Body of pancreas (tissue), 4 donors: Measurements from ENCODE around the gene PTPRN2. TPM values are rescaled to one million over a fixed set of nuclear protein-coding genes. Genes with fewer than 3 reads are reported as not detected.

ENCODE experiments used
- ATAC-seq: fragments of 150-250 bp; one replicate; pipeline ENCODE4 v1.9.1; 2016
- DNase-seq, 4 donors: peaks; one replicate each; pipeline ENCODE4 v3.0.0-alpha.2; 2019
- H3K27ac ChIP-seq, 4 donors: fragments of 200-600 bp; sonication (generic); 1 replicate in 3 of 4; 2 replicates in 1 of 4; pipeline versions ENCODE4 v1.5.1 to v1.6.1; 2016 to 2019; ENCODE audit warnings: mild to moderate bottlenecking in 1 of 4, mixed read lengths in 1 of 4, moderate library complexity in 1 of 4
- H3K27me3 ChIP-seq, 2 donors: fragments of 200-600 bp; sonication (generic); one replicate each; pipeline ENCODE4 v1.6.0; 2016; ENCODE audit warnings: mild to moderate bottlenecking in 1 of 2
- H3K36me3 ChIP-seq, 2 donors: fragments of 200-600 bp; sonication (generic); replicated peaks in 1 of 2; 2 replicates each; pipeline ENCODE4 v1.5.1; 2016; ENCODE audit warnings: low read depth in 2 of 2; ENCODE audit not compliant: insufficient read depth in 1 of 2
- H3K4me1 ChIP-seq: fragments of 200-600 bp; sonication (generic); one replicate; pipeline ENCODE4 v1.6.0; 2016
- H3K4me3 ChIP-seq, 2 donors: fragments of 200-600 bp; sonication (generic); 1 replicate in 1 of 2; 2 replicates in 1 of 2; pipeline ENCODE4 v1.5.1; 2016 to 2019
- H3K9me3 ChIP-seq, 3 donors: fragments of 200-600 bp; sonication (generic); 1 replicate in 2 of 3; 2 replicates in 1 of 3; pipeline ENCODE4 v1.5.1; 2016
- CTCF ChIP-seq, 7 experiments: fragments of 450-650 bp in 4 of 7; fragments of 200-600 bp in 3 of 7; sonication (generic) in 3 of 7; IDR thresholded peaks; one replicate each; pipeline ENCODE4 v1.5.1; 2016 to 2019; ENCODE audit warnings: antibody characterized with exemption in 7 of 7
- POLR2A ChIP-seq, 3 donors: fragments of 450-650 bp; IDR thresholded peaks; one replicate each; pipeline ENCODE4 v1.6.1; 2016; ENCODE audit warnings: antibody characterized with exemption in 3 of 3, mild to moderate bottlenecking in 2 of 3
- WGBS, 2 donors: methylation state at CpG; one replicate each; pipeline ENCODE4 v1.1.5; 2017; 5-methylcytosine and 5-hydroxymethylcytosine counted together
- intact Hi-C: fragments of 100-400 bp; cut with DNase I; formaldehyde crosslinking; loops from one replicate; pipeline ENCODE4 v1.15.1; 2023
- total RNA-seq, 2 donors: library from RNA; depleted of rRNA; stranded (reverse); fragments of >200 nt; gene quantifications; one replicate each; pipeline ENCODE4 v1.1.0, GENCODE V29; 2016

The PTPRN2 gene
- total RNA-seq, 2 donors from 2014 or later: 31.6 to 76.1 TPM

- no peak overlapping the region for H3K4me3 ChIP-seq
- no peak overlapping the region for H3K27ac ChIP-seq
- no peaks in the 10 kb centered on the region for H3K4me1 ChIP-seq
- 92 to 93% methylated on average over 14 to 16 of the region's 16 CpGs for WGBS, 2 donors
- no peak for DNase-seq
- H3K9me3 ChIP-seq: no peaks in the 10 kb centered on the region
- H3K27me3 ChIP-seq: no peaks in the 10 kb centered on the region
- H3K36me3 ChIP-seq: no peaks in the 10 kb centered on the region
- intact Hi-C loops: no loop called here
- TF ChIP-seq POLR2A (IDR thresholded peaks at IDR 0.05): no peak
- TF ChIP-seq CTCF (IDR thresholded peaks at IDR 0.05): no peak
- no peak for ATAC-seq
Measured at GRCh38 chr7:158546214-158546613, 41.4 kb downstream of the PTPRN2 start.

- no peak for TF ChIP-seq CTCF (IDR thresholded peaks at IDR 0.05)
- TF ChIP-seq POLR2A (IDR thresholded peaks at IDR 0.05): no peak
- ATAC-seq (no peak), DNase-seq (no peak)
- H3K9me3 ChIP-seq: no peaks in the 10 kb centered on the region
- no peaks in the 10 kb centered on the region for H3K36me3 ChIP-seq
- intact Hi-C loops: no loop called here
- no peak overlapping the region for H3K27ac ChIP-seq
- no peak overlapping the region for H3K4me3 ChIP-seq
- no peaks in the 10 kb centered on the region for H3K27me3 ChIP-seq
- no peaks in the 10 kb centered on the region for H3K4me1 ChIP-seq
- 84 to 86% methylated on average over 8 of the region's 8 CpGs for WGBS, 2 donors
Measured at GRCh38 chr7:158544708-158545107, 42.9 kb downstream of the PTPRN2 start.

DNA sequence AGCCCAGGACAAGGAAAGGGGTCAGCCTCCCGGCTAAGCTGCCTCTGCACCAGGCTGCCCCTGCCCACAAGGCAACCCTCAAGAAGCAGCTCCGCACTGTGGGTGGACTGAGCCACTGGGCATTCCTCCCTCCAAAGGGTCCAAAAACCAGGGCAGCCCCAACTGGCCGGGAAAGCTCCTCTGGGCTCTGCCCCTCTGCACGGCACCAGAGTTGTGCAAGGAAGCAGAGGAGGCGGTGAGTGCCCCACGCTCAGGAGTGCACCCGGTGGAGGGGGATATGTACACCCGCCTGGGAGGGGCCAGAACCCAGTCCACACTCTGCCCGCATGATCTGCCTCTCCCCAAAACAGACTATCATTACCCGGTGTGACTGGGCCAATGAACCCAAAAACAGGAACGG is 43.8 kb downstream of the PTPRN2 start:
- Histone ChIP-seq H3K4me1 (no peaks in the 10 kb centered on the region), H3K36me3 (no peaks in the 10 kb centered on the region), H3K4me3 (no peak overlapping the region), H3K27ac (no peak overlapping the region), H3K9me3 (no peaks in the 10 kb centered on the region), H3K27me3 (no peaks in the 10 kb centered on the region)
- ATAC-seq: no peak
- 91 to 95% methylated on average over 8 to 11 of the region's 11 CpGs for WGBS, 2 donors
- TF ChIP-seq CTCF (IDR thresholded peaks at IDR 0.05) (no peak), POLR2A (IDR thresholded peaks at IDR 0.05) (no peak)
- DNase-seq: no peak
- intact Hi-C loops: no loop called here

- H3K36me3 ChIP-seq: no peaks in the 10 kb centered on the region
- DNase-seq (no peak), ATAC-seq (no peak)
- no peak for TF ChIP-seq POLR2A (IDR thresholded peaks at IDR 0.05)
- no peak for TF ChIP-seq CTCF (IDR thresholded peaks at IDR 0.05)
- H3K27me3 ChIP-seq: no peaks in the 10 kb centered on the region
- no peak overlapping the region for H3K27ac ChIP-seq
- no peaks in the 10 kb centered on the region for H3K9me3 ChIP-seq
- 79 to 82% methylated on average over 19 of the region's 19 CpGs for WGBS, 2 donors
- intact Hi-C loops: no loop called here
- no peak overlapping the region for H3K4me3 ChIP-seq
- H3K4me1 ChIP-seq: no peaks in the 10 kb centered on the region
Measured at GRCh38 chr7:158542651-158543566, 44.7 kb downstream of the PTPRN2 start.
